CMK (cell line): Measurements from ENCODE around the gene VARS2.

ENCODE experiments used
- DNase-seq: peaks from one replicate; pipeline ENCODE4 v3.0.0-alpha.2; 2010; ENCODE audit warnings: low read depth

VARS2 gene

DNA sequence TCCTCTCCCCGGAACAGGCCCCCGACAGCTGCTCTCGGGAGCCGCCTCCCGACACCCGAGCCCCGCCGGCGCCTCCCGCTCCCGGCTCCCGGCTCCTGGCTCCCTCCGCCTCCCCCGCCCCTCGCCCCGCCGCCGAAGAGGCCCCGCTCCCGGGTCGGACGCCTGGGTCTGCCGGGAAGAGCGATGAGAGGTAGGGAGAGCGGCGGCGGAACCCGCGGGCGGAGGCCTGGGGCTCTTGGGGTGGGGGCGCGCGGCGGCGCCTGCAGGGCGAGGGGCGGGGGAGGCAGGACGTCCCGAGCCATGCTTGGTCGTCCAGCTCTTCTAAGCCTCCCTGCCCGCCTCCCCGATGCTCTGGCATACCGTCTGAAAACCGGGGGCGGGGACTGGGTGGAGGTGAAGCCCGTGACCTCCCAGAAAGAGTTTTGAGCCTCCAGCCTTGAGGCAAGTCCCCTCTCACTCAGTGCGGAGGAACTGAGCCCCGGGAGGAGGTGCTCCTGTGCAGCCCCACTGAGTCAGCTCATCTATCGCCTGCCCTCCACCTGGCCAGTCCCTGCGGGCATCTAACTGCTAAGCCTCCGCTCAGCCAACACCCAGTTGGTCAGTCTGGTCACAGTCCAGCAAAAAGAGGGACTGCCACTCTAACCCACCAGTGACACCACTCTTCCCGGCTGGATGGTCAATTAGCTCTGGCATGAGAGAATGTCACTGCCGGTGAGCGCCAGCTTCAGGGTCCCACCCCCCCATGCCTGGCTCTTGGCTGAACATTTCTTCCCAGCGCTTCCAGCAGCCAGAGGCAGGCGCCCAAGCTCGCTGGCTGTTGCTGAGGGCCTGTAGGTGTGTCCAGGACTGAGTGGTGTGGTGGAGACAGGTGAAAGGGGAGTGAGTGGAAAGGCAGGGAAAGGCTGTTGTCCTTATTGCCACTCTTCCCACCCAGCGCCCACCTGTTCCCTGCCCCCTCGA lies 29.2 kb upstream of the VARS2 start:
- DNase-seq, result no peak

DNA sequence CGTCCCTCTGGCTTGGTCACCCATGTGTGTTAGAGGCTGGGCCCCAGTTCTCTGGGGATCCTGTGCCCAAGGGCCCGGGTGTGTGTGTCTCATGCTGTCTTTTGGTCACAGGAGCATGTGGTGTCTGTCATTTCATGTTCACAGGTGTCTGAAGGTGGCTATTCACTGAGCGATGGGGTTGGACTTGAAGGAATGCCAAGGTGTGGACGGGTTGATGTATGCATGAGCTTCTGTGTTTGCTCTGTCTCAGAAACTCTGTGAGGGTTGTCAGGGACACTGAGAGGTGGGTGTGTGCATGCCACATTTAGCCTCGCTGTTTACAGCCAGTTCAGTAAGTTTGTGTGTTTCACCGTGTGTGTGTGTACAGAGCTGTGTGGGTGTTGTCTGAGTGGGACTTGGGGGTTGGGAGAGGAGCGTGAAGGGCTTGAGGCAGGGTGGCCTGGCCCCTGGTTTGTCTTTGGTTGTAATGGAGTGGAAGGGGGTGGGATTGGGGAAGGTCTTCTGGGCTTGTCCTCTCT lies 28.5 kb upstream of the VARS2 start:
- DNase-seq, result no peak

DNA sequence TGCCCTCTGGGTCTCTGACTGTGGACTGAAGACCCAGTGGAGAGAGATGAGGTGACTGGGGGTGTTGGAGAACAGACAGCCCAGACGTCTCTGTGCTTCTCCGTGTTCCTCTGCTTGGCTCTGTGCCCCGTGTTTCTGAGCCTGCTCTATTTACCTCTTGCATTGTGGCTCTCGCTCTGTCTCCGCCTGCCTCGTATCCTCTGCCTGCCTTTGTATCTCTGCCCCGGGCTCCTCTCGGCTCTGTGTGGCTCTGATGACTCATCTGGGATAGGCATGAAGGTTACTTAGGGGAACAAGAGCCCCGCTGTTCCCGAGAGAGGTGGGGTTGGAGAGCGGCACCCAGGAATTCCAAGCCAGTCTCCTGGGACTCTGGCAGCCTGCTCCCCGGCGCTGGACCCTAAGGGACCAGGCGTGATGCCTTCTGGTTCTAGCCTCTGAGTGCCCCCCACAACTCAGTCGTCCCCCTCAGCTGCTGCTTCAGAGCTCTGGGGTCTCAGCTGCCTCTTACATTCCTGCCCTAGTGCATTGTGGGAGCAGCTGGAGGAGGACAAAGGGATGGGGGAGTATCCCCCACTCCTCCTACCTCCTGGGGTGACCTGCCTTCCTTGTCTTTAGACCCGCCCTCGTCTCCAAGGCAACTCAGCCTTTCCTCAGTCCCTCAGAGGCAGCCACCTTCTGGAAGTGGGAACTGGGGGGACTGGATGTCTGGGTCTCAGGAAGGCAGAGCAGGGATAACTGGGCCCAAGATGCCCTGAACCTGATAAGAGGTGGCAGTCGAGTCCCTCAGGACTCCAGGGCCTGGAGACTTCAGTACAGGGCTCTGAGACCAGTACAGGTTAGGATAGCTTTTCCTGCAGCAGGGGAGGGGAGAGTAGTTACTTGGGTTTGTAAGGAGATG lies 27.8 kb upstream of the VARS2 start:
- DNase-seq, result no peak

DNA sequence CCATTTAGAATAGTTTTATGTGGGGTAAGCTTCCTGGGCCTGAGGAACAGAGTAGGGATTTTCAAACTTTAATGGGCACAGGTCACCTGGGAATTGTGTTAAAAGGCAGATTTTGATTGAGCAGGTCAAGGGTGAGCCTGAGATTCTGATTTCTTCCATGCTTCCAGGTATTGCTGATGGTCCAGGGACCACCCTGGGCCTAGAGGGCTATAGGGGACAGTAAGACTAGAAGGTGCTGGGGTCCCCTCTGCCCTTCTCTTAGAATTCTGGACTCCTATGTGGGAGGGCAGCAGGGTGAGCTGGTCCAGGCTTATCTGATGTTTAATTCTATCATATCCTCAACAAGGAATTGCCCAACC lies 27.2 kb upstream of the VARS2 start:
- no peak for DNase-seq

DNA sequence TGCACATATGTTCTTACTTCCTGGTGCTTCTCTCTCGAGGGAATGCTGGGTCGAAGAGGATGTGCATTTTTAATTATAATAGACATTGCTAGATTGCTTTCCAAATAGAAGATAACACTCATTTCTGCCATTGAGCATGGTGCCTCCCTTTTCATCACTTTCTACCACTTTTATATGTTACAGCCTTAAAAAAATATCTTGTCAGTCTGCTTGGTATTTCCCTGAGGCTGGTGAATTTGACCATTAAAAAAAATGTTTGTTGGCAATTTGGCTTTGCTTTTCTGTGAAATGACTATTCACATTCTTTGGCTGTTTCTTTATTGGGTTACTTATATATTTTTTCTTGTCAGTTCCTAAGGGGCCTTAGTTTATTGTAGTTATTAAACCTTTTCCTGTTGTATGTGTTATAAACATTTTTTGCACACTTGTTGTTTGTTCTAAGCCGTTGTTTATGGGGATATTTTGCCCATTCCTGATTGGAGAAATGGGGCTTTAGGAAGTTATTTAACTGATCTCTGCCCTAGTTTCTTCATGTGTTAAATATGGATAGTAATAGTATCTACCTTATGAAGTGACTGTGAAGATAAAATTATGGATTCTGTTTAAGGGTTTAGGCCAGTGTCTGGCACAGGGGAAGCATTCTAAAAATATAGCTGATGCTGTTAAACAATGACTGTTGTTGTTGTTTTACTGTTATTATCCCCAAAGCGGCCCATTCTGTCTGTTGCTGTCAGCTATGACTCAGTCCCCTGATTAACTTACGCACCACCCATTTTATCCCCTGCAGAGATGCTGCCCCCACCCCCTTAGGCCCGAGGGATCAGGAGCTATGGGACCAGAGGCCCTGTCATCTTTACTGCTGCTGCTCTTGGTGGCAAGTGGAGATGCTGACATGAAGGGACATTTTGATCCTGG lies 25.9 kb upstream of the VARS2 start:
- DNase-seq, result no peak

DNA sequence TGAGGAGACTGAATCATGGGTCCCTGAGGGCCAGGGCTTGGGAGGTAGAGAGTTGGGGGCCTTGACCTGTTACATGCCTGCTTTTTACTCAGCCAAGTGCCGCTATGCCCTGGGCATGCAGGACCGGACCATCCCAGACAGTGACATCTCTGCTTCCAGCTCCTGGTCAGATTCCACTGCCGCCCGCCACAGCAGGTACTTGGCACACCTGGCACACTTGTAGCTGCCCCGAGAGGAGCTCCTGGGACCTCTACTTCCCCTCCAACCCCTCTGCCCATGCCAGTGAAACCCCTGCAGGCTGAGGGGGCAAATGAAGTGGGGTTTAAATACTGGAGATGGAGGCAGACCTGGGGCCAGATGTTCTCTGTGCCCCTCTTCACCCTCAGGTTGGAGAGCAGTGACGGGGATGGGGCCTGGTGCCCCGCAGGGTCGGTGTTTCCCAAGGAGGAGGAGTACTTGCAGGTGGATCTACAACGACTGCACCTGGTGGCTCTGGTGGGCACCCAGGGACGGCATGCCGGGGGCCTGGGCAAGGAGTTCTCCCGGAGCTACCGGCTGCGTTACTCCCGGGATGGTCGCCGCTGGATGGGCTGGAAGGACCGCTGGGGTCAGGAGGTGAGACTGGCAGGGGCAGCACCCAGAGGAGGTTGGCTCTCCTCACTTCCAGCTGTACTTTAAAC lies 25.1 kb upstream of the VARS2 start:
- no peak for DNase-seq

DNA sequence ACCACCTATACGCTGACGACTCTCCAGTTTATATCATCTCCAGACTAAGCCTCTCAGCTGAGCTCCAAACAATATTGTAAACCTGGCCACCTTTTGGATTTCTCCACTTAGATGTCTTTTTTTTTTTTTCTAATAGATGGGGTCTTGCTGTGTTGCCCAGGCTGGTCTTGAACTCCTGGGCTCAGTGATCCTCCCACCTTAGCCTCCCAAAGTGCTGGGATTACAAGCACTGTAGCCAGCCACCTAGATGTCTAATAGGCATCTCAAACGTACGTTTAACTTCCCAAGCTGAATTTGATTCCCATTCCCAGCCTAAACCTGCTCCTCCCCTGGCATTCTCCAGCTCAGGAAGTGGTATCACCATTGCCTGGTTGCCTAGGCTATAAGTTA lies 24.5 kb upstream of the VARS2 start:
- no peak for DNase-seq

DNA sequence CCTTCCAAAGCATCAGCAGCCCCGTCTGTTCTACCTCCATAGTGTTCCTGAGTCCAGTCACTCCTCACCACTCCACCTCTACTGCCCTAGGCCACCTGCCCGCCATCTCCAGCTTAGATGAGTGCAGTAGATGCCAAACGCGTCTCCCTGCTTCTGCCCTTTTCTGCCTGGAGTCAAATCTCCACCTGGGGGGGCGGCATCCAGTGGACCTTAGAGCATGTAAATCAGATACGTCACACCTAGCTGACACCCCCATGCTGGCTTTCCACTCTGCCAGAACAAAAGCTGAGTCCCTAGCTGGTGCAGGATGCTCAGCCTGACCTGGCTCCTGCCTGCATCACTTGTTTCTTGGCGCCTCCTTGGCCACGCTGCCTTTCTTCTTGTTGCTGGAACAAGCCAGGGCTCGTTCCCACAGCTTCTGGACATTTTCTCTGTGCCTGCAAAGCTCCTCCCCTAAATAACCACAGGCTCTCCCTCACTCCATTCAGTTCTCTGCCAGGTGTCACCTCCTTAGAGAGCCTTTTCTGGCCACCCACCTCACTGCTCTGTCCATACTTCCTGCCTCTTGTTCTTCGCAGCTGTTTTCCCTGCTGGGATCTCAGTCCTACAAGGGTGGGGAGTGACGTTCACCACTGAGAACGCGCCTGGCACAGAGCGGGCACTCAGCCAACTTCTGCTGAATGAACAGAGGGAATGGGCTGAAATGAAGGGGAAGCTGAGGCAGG lies 24.0 kb upstream of the VARS2 start:
- no peak for DNase-seq

DNA sequence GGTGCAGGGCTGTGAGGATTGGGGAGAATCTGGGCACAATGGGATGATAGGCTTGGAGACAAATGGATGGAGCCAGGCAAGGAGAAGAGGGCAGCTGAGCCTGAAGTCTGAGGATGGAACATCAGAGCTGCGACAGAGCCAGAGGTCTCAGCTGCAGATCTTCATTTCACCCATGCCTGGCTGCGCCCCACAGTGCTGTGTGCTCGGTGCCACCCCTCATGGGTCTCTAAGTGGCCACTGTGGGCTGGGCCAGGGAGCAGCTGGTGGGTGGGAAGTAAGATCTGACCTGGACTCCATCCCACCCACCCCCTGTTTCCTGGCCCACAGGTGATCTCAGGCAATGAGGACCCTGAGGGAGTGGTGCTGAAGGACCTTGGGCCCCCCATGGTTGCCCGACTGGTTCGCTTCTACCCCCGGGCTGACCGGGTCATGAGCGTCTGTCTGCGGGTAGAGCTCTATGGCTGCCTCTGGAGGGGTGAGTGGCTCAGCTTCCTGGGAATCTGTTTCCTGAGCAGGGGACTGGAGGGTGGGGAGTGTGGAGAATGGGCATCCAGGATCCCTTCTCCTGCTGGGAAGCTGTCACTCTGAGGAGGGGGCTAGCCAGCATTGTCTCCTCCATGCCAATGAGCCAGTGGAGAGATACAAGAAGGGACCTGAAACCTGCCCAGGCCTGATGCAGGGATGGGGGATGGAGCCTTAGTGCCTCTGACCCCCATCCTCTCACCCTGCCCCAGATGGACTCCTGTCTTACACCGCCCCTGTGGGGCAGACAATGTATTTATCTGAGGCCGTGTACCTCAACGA lies 23.2 kb upstream of the VARS2 start:
- DNase-seq, result no peak

DNA sequence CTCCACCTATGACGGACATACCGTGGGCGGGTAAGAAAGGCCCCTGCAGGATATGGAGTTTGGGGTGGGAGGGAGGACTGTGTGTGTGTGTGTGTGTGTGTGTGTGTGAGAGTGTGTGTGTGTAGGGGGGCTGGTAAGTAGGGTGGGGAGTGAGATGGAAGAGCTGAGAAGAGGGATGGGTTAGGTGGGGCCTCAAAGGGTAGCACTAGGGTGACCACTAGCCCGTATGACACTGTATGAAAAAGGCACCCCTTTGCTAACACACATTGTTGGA lies 22.7 kb upstream of the VARS2 start:
- no peak for DNase-seq

DNA sequence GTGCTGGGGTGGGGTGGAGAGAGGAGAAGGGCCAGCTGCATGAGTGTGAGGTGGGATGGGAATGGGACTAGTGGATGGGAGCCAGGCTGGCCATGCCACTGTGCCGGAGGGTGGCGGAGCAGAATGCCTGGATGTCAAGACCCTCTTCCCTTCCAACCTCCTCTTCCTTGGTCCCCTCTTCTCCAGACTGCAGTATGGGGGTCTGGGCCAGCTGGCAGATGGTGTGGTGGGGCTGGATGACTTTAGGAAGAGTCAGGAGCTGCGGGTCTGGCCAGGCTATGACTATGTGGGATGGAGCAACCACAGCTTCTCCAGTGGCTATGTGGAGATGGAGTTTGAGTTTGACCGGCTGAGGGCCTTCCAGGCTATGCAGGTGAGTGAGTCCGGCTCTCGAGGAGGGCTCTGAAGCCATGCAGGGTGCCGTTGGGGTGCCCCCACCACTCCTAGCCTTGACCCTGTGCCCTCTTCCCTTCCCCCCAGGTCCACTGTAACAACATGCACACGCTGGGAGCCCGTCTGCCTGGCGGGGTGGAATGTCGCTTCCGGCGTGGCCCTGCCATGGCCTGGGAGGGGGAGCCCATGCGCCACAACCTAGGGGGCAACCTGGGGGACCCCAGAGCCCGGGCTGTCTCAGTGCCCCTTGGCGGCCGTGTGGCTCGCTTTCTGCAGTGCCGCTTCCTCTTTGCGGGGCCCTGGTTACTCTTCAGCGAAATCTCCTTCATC lies 22.1 kb upstream of the VARS2 start:
- DNase-seq, result no peak

DNA sequence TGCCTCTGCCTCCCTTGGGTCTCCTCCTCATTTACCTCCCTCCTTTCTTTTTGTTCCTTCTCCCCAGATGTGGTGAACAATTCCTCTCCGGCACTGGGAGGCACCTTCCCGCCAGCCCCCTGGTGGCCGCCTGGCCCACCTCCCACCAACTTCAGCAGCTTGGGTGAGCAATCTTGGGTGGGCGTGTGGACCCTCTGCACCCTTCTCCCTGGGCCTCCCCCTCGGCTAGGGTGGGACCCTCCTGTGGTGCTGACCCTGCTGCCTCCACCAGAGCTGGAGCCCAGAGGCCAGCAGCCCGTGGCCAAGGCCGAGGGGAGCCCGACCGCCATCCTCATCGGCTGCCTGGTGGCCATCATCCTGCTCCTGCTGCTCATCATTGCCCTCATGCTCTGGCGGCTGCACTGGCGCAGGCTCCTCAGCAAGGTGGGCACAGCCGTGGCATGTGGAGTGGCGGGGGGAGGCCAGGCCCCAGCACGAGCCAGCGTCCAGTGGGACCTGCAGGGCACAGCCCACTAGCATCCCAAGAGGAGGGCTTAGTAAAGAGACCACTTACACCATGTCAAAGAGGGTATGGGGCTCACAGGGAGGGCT lies 20.9 kb upstream of the VARS2 start:
- no peak for DNase-seq

DNA sequence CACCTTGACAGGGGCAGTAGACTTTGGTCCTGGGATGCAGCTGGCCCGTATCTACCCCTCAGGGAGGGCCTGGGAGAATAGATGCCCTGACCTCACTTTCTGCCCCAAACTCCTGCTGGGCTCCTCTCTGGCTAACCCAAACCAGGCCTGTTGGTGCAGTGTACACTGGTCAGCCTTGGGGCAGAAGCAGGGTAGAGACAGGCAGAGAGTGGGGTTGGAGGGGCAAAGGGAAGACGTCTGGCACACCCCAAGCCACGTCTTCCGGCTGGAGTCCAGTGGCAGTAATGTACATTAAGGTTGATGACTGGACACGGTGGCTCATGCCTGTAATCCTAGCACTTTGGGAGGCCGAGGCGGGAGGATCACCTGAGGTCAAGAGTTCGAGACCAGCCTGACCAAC lies 20.4 kb upstream of the VARS2 start:
- no peak for DNase-seq

DNA sequence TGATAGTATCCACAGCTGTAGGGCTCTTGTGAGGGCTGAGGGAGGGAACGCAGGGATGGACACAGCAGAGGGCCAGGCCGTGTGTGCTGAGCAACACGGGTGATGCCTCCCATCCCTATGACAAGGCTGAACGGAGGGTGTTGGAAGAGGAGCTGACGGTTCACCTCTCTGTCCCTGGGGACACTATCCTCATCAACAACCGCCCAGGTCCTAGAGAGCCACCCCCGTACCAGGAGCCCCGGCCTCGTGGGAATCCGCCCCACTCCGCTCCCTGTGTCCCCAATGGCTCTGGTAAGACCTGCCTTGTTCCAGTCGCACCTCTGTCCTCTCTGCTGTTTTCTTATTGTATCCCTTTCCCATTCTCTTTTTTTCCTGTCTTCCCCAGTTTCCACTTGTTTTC lies 19.7 kb upstream of the VARS2 start:
- DNase-seq, result no peak

DNA sequence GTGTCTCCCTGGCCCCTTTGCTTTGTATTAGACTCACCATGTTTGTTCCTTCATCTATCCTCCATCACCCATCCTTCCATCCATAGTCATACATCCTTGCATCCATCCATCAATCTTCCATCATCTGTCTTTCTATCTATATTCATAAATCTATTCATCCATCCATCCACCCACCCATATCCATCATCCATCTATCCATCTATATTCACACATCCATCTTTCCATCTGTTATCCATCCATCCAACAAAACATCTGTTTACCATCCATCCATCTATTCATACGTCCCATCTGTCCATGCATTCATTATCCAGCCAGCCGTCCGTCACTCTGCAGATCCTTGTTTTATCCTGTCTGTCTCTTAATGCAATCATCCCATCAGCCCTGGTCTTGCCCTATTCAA lies 19.1 kb upstream of the VARS2 start:
- DNase-seq, result no peak

DNA sequence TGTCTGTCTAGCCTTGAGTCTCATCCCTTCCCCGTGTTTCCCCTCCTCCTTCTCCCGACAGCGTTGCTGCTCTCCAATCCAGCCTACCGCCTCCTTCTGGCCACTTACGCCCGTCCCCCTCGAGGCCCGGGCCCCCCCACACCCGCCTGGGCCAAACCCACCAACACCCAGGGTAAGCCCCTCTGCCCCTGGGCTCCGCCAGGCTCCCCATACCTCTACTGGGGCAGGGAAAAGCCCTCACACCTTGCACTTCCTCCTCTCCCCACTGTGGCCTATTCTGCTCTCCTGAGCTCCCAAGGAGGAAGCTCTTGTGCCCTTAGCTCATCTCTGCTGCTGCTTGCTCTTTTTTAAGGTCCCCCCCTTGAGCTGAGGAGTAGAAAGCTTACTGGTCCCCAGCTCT lies 18.7 kb upstream of the VARS2 start:
- no peak for DNase-seq

DNA sequence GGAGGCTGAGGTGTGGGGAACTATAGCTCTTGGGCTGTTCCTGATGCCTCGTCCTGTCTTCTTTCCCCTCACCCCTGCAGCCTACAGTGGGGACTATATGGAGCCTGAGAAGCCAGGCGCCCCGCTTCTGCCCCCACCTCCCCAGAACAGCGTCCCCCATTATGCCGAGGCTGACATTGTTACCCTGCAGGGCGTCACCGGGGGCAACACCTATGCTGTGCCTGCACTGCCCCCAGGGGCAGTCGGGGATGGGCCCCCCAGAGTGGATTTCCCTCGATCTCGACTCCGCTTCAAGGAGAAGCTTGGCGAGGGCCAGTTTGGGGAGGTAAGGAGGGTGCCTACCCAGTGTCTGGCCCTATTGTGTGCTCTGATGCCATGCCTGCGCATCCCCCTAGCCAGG lies 17.5 kb upstream of the VARS2 start:
- DNase-seq, result no peak

DNA sequence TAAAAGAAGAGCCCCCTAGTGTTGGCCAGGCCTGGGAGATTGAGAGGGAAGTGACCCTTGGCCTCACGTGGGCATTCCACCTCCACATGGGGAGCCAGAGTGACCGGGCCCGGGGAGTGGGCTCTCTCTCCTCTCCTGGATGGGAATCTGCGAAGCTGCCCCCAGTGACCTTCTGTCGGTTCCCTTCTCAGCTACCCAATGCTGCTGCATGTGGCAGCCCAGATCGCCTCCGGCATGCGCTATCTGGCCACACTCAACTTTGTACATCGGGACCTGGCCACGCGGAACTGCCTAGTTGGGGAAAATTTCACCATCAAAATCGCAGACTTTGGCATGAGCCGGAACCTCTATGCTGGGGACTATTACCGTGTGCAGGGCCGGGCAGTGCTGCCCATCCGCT lies 16.2 kb upstream of the VARS2 start:
- no peak for DNase-seq

DNA sequence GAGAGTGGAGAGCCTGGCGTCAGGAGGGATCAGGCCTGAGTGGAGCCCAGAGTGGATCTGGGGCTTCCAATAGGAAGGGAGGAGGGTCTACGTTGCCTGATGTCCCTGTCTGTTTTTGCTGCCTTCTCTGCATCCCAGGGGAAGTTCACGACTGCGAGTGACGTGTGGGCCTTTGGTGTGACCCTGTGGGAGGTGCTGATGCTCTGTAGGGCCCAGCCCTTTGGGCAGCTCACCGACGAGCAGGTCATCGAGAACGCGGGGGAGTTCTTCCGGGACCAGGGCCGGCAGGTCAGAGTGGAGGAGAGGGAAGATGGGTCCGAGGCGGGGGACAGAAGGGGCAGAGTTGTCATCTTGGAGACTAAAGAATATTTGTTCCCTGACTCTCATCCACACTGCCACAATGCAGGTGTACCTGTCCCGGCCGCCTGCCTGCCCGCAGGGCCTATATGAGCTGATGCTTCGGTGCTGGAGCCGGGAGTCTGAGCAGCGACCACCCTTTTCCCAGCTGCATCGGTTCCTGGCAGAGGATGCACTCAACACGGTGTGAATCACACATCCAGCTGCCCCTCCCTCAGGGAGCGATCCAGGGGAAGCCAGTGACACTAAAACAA lies 15.2 kb upstream of the VARS2 start:
- no peak for DNase-seq
